Measurements from ENCODE around the gene SFI1. TPM values are rescaled to one million over a fixed set of nuclear protein-coding genes. Genes with fewer than 3 reads are reported as not detected.
"Not testable (repeated sequence)": the region's sequence is repeated elsewhere in the genome, so short reads cannot be mapped to it uniquely, and the experiment has no call there.

The SFI1 gene
- polyA plus RNA-seq, 4 donors = 20.9 to 26.1 (median 23.5) TPM

GRCh38 chr22:31659246-31659645 lies 162.9 kb downstream of the SFI1 start:
- DNase-seq (ENCODE audit: low read depth in 4 of 4, low spot score in 3 of 4) = no peak

DNA sequence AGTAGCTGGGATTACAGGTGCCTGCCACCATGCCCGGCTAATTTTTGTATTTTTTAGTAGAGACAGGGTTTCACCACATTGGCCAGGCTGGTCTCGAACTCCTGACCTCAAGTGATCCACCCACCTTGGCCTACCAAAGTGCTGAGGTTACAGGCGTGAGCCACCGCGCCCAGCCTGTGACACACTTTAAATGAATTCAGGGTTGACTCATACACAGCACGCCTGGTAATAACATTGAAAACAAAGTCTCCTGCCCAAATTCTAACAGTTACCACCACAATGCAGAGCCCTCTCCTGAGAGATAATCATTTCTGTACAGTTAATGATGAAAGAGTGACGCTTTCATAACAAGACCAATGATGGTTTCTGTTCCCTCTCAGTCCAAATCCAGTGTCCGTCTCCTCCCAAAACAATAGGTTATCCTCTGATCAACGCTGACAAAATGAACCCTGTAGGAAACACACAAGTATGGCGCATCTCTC lies 164.6 kb downstream of the SFI1 start:
- not testable (repeated sequence) for DNase-seq (ENCODE audit: low read depth in 4 of 4, low spot score in 3 of 4)

- peak; percentile 92 to 96 (median 94) for DNase-seq (ENCODE audit: low read depth in 4 of 4, low spot score in 3 of 4)
Observed at GRCh38 chr22:31661851-31662667, 165.7 kb downstream of the SFI1 start, which contains the start of gene PISD. PISD (minus strand) TSS chr22:31662215; CDS start chr22:31662208, 7 bp downstream.

- no peak for DNase-seq (ENCODE audit: low read depth in 4 of 4, low spot score in 3 of 4)
Observed at GRCh38 chr22:31662668-31663037, 166.3 kb downstream of the SFI1 start.

Other genes with a start within 250 kb of the SFI1 start
- gene PIK3IP1, start 204.0 kb upstream of the SFI1 start, polyA plus RNA-seq (ENCODE audit: insufficient read length in 4 of 4) = 10 to 100 TPM; 12.4 to 15.2 (median 14.5) TPM
- gene PATZ1, start 150.2 kb upstream of the SFI1 start, polyA plus RNA-seq (ENCODE audit: insufficient read length in 4 of 4) = 10 to 100 TPM; 74.4 to 82.5 (median 77.8) TPM
- 10 to 100 TPM; 84.2 to 99.3 (median 93.9) TPM for gene DRG1, start 96.9 kb upstream of the SFI1 start, polyA plus RNA-seq (ENCODE audit: insufficient read length in 4 of 4)
- gene EIF4ENIF1, start 6.7 kb upstream of the SFI1 start, polyA plus RNA-seq (ENCODE audit: insufficient read length in 4 of 4) = 10 to 100 TPM; 42.4 to 47.8 (median 46.5) TPM
- 10 to 100 TPM; 31.1 to 36.2 (median 34.4) TPM for gene PISD, start 165.7 kb downstream of the SFI1 start, polyA plus RNA-seq (ENCODE audit: insufficient read length in 4 of 4)